Thyroid gland (tissue), 4 donors: ENCODE data around the gene FOSL1. TPM values are rescaled to one million over a fixed set of nuclear protein-coding genes. Genes with fewer than 3 reads are reported as not detected.

ENCODE experiments used
- DNase-seq, 2 donors: peaks; one replicate each; pipeline ENCODE4 v3.0.0-alpha.2; 2019
- H3K27ac ChIP-seq, 3 donors: fragments of 200-600 bp; sonication (generic); 1 replicate in 2 of 3; 2 replicates in 1 of 3; pipeline ENCODE4 v1.5.1; 2016 to 2019; ENCODE audit warnings: mild to moderate bottlenecking in 1 of 3, moderate library complexity in 1 of 3
- H3K27me3 ChIP-seq: fragments of 200-600 bp; sonication (generic); one replicate; pipeline ENCODE4 v1.5.1; 2019
- H3K36me3 ChIP-seq, 2 donors: fragments of 200-600 bp; sonication (generic); one replicate each; pipeline ENCODE4 v1.5.1; 2016 to 2019
- H3K4me1 ChIP-seq, 2 donors: fragments of 200-600 bp; sonication (generic); one replicate each; pipeline ENCODE4 v1.5.1; 2017 to 2019
- H3K4me3 ChIP-seq, 3 donors: fragments of 200-600 bp; sonication (generic); replicated peaks in 1 of 3; 1 replicate in 2 of 3; 2 replicates in 1 of 3; pipeline ENCODE4 v1.5.1; 2016; ENCODE audit warnings: mild to moderate bottlenecking in 1 of 3
- H3K9me3 ChIP-seq: fragments of 200-600 bp; sonication (generic); one replicate; pipeline ENCODE4 v1.5.1; 2017
- CTCF ChIP-seq, 6 experiments: fragments of 200-600 bp in 3 of 6; fragments of 450-650 bp in 3 of 6; sonication (generic) in 3 of 6; IDR thresholded peaks; one replicate each; pipeline ENCODE4 v1.5.1; 2016 to 2019; ENCODE audit warnings: antibody characterized with exemption in 6 of 6, mild to moderate bottlenecking in 2 of 6, inconsistent platforms in 1 of 6, moderate library complexity in 1 of 6
- POLR2A ChIP-seq, 2 donors: fragments of 450-650 bp; IDR thresholded peaks; one replicate each; pipeline ENCODE4 v1.6.1; 2017; ENCODE audit warnings: antibody characterized with exemption in 2 of 2, mild to moderate bottlenecking in 2 of 2, moderate library complexity in 1 of 2
- WGBS, 2 donors: methylation state at CpG; one replicate each; pipeline ENCODE4 v1.1.5; 2017; 5-methylcytosine and 5-hydroxymethylcytosine counted together
- intact Hi-C: fragments of 100-400 bp; cut with DNase I; formaldehyde crosslinking; loops from one replicate; pipeline ENCODE4 v1.15.1; 2023
- total RNA-seq, 4 donors: library from RNA; depleted of rRNA; stranded (reverse); fragments of >200 nt; gene quantifications; one replicate each; pipeline ENCODE4 v1.2.3, GENCODE V29; 2016

Gene FOSL1
- total RNA-seq, 4 donors from 2014 or later: 0.33 to 1.6 (median 1.5) TPM

DNA sequence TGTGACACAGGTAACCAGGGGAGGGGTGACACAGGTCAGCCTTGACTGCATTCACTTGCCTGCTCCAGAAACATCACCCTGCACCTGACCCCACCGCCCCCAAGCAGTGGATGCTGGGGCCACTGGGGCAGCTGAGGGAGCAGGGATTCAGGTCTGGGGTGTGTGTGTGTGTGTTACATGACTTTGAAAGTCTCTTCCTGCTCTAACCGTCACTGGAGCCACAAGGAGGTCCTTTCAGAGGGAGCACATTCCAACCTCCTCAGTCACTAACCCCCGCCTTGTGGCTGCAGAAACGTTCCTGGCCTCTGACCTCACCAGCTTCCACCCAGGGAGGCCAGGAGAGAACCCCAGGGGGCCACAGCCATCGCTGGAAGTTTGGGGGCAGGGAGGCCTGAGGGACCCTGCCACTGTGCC is 2.9 kb upstream of the FOSL1 start:
- Histone ChIP-seq H3K9me3 (no peaks in the 10 kb centered on the region), H3K4me1 (peaks cover 13 to 15% of the 10 kb centered on the region in 2 donors), H3K36me3 (no peaks in the 10 kb centered on the region), H3K4me3 (no peak overlapping the region), H3K27ac (no peak overlapping the region), H3K27me3 (peaks cover 9% of the 10 kb centered on the region)
- 14 to 50% methylated on average over 4 of the region's 5 CpGs for WGBS, 2 donors
- intact Hi-C loops: no loop called here
- no peak for DNase-seq
- TF ChIP-seq POLR2A (IDR thresholded peaks at IDR 0.05) (no peak), CTCF (IDR thresholded peaks at IDR 0.05) (no peak)

DNA sequence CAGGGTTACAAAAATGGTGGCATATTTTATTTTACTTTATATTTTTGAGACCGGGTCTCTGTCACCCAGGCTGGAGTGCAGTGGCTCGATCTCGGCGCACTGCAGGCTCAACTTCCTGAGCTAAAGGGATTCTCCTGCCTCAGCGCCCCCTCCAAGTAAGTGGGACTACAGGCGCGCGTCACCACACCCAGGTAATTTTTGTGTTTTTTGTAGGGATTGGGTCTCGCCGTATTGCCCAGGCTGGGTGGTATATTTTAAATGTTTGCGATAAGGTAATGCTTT is 652 bp upstream of the FOSL1 start:
- no peak for DNase-seq
- Histone ChIP-seq H3K27ac (no peak overlapping the region), H3K4me3 (no peak overlapping the region), H3K9me3 (no peaks in the 10 kb centered on the region), H3K4me1 (peaks cover 13 to 15% of the 10 kb centered on the region in 2 donors), H3K36me3 (no peaks in the 10 kb centered on the region), H3K27me3 (peaks cover 9% of the 10 kb centered on the region)
- no peak for TF ChIP-seq POLR2A (IDR thresholded peaks at IDR 0.05)
- no peak for TF ChIP-seq CTCF (IDR thresholded peaks at IDR 0.05)
- intact Hi-C loops: no loop called here
- whole genome bisulfite sequencing, 2 donors: 58 to 70% methylated on average over 11 of the region's 11 CpGs

GRCh38 chr11:65899356-65900124 is 648 bp downstream of the FOSL1 start:
- Histone ChIP-seq H3K4me3 (peak overlapping the region in 2 of 3 donors; percentile 37 to 46), H3K27ac (peak overlapping the region in 2 of 3 donors; percentile 30 to 42), H3K9me3 (no peaks in the 10 kb centered on the region), H3K36me3 (no peaks in the 10 kb centered on the region), H3K4me1 (peaks cover 13 to 15% of the 10 kb centered on the region in 2 donors), H3K27me3 (peaks cover 9% of the 10 kb centered on the region)
- WGBS, 2 donors: 1 to 4% methylated on average over 9 to 15 of the region's 78 CpGs
- TF ChIP-seq CTCF (IDR thresholded peaks at IDR 0.05) (no peak), POLR2A (IDR thresholded peaks at IDR 0.05) (no peak)
- peak; percentile 40 to 41 for DNase-seq
- intact Hi-C loops: no loop called here

GRCh38 chr11:65898656-65899355 is 1.4 kb downstream of the FOSL1 start:
- TF ChIP-seq CTCF (IDR thresholded peaks at IDR 0.05): no peak
- TF ChIP-seq POLR2A (IDR thresholded peaks at IDR 0.05): no peak
- intact Hi-C loops: no loop called here
- H3K4me3 ChIP-seq: peak overlapping the region in 1 of 3 donors; percentile 46
- 29 to 66% methylated on average over 9 to 27 of the region's 28 CpGs for WGBS, 2 donors
- no peak overlapping the region for H3K27ac ChIP-seq
- no peaks in the 10 kb centered on the region for H3K36me3 ChIP-seq
- no peak for DNase-seq
- peaks cover 9% of the 10 kb centered on the region for H3K27me3 ChIP-seq
- H3K9me3 ChIP-seq: no peaks in the 10 kb centered on the region
- peaks cover 14 to 15% of the 10 kb centered on the region in 2 donors for H3K4me1 ChIP-seq

DNA sequence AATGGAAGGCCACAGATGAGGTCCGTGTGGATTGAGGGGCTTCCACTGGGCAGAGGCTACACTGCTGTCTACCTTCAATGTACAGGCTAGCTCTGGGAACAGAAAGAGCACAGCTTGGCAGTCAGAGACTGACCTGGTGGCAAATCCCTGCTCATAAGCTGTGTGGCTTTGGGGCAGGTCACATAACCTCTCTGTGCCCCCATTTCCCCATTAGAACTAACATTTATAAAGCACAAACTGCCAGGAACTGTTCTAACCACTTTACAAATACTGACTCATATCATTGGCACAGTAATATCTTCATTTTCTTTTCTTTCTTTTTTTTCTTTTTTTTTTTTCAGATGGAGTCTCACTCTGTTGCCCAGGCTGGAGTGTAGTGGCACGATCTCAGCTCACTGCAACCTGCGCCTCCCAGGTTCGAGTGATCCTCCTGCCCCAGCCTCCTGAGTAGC is 3.1 kb downstream of the FOSL1 start:
- Histone ChIP-seq H3K27ac (no peak overlapping the region), H3K4me3 (no peak overlapping the region), H3K4me1 (peaks cover 15 to 32% of the 10 kb centered on the region in 2 donors), H3K36me3 (no peaks in the 10 kb centered on the region), H3K9me3 (no peaks in the 10 kb centered on the region), H3K27me3 (peaks cover 9% of the 10 kb centered on the region)
- TF ChIP-seq POLR2A (IDR thresholded peaks at IDR 0.05): no peak
- intact Hi-C loops: no loop called here
- DNase-seq: no peak
- WGBS, 2 donors: 92 to 93% methylated on average over 4 of the region's 4 CpGs
